HEK293 (cell line): Measurements from ENCODE around the gene C1RL.
"Not testable (repeated sequence)": the region's sequence is repeated elsewhere in the genome, so short reads cannot be mapped to it uniquely, and the experiment has no call there.

Source experiments
- CTCF ChIA-PET: fragments of 350-600 bp; formaldehyde crosslinking; extraction: SDS; loops from one replicate; lab custom pipeline; 2021; ENCODE audit warnings: antibody characterized with exemption; lab: Yijun Ruan, JAX
- POLR2A ChIA-PET: fragments of 300-600 bp; formaldehyde crosslinking; extraction: SDS; loops from one replicate; lab custom pipeline; 2020; ENCODE audit warnings: antibody characterized with exemption, inconsistent platforms; lab: Yijun Ruan, JAX
- H3K27ac ChIP-seq: fragments of 200-500 bp; sonication (Bioruptor generic); 2 replicates; pipeline ENCODE4 v1.5.1; 2014; ENCODE audit warnings: low read depth, low read length, control low read depth, inconsistent platforms; ENCODE audit errors: extremely low read depth
- H3K36me3 ChIP-seq, 2 experiments: fragments of 200-500 bp in 1 of 2; sonication (Bioruptor generic) in 1 of 2; 1 replicate in 1 of 2; 2 replicates in 1 of 2; pipeline ENCODE4 v1.5.1; 2014 to 2017; ENCODE audit warnings: inconsistent platforms in 2 of 2, low read length in 2 of 2; ENCODE audit not compliant: control insufficient read depth in 2 of 2, insufficient read depth in 1 of 2
- H3K4me1 ChIP-seq: fragments of 200-500 bp; sonication (Bioruptor generic); 2 replicates; pipeline ENCODE4 v1.5.1; 2014; ENCODE audit warnings: mild to moderate bottlenecking, low read length, inconsistent platforms; ENCODE audit not compliant: control insufficient read depth, insufficient read depth
- H3K4me3 ChIP-seq: 2 replicates; pipeline ENCODE4 v1.5.1; 2011; ENCODE audit warnings: low read depth, mild to moderate bottlenecking, control low read depth, low read length, moderate library complexity
- H3K9me3 ChIP-seq: fragments of 200-500 bp; sonication (Bioruptor generic); 2 replicates; pipeline ENCODE4 v1.5.1; 2014; ENCODE audit warnings: low read depth, low read length, inconsistent platforms; ENCODE audit not compliant: control insufficient read depth, insufficient read depth
- OVOL3 ChIP-seq: fragments of 450-650 bp; formaldehyde crosslinking; IDR thresholded peaks from 2 replicates; pipeline ENCODE4 v1.5.1; 2016; ENCODE audit warnings: missing biosample characterization, missing genetic modification characterization
- ZEB2 ChIP-seq: fragments of 450-650 bp; formaldehyde crosslinking; IDR thresholded peaks from 2 replicates; pipeline ENCODE4 v1.5.1; 2016; ENCODE audit warnings: missing biosample characterization, missing genetic modification characterization
- ZFHX2 ChIP-seq: fragments of 450-650 bp; formaldehyde crosslinking; conservative IDR thresholded peaks from 2 replicates; pipeline ENCODE4 v1.5.1; 2016; ENCODE audit warnings: missing biosample characterization, missing genetic modification characterization
- ZNF24 ChIP-seq: fragments of 450-650 bp; formaldehyde crosslinking; IDR thresholded peaks from 2 replicates; pipeline ENCODE4 v1.5.1; 2016; ENCODE audit warnings: missing biosample characterization, missing genetic modification characterization
- ZNF391 ChIP-seq: fragments of 450-650 bp; formaldehyde crosslinking; IDR thresholded peaks from 2 replicates; pipeline ENCODE4 v1.5.1; 2016; ENCODE audit warnings: low read depth, missing biosample characterization, missing genetic modification characterization, borderline replicate concordance
- ZNF433 ChIP-seq: fragments of 450-650 bp; formaldehyde crosslinking; IDR thresholded peaks from 2 replicates; pipeline ENCODE4 v1.5.1; 2016; ENCODE audit warnings: missing biosample characterization, missing genetic modification characterization, low read depth
- TF ChIP-seq, protein P1 (sequence below): fragments of 450-650 bp; formaldehyde crosslinking; IDR thresholded peaks from 2 replicates; pipeline ENCODE4 v1.5.1; 2017; ENCODE audit warnings: missing biosample characterization, missing genetic modification characterization
- TF ChIP-seq, protein P2 (sequence below): fragments of 450-650 bp; formaldehyde crosslinking; IDR thresholded peaks from 2 replicates; pipeline ENCODE4 v1.5.1; 2016; ENCODE audit warnings: missing biosample characterization, missing genetic modification characterization
- TF ChIP-seq, protein P3 (sequence below): fragments of 450-650 bp; formaldehyde crosslinking; IDR thresholded peaks from 2 replicates; pipeline ENCODE4 v1.5.1; 2016; ENCODE audit warnings: missing biosample characterization, missing genetic modification characterization, low read depth
- TF ChIP-seq, protein P4 (sequence below): fragments of 450-650 bp; formaldehyde crosslinking; IDR thresholded peaks from 2 replicates; pipeline ENCODE4 v1.5.1; 2017; ENCODE audit warnings: missing biosample characterization, missing genetic modification characterization

The C1RL gene

DNA sequence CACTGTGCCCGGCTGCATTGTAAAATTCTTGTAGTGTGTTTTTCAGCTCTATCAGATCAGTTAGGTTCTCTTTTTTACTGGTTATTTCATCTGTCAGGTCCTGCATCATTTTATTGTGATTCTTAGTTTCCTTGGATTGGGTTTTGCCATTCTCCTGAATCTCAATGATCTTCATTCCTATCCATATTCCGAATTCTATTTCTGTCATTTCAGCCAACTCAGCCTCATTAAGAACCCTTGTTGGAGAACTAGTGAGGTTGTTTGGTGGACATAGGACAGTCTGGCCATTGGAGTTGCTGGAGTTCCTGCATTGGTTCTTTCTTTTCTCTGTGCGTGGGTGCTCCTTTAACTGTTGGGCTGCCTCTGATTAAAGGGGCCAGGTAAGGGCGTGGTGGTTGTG, 54.1 kb downstream of the C1RL start:
- TF ChIP-seq ZNF391 (tag by site-specific recombination) (no peak), OVOL3 (tag by site-specific recombination) (no peak), ZNF433 (tag by site-specific recombination) (peak; percentile 95), ZEB2 (tag by site-specific recombination) (no peak)
- TF ChIP-seq, protein P1, sequence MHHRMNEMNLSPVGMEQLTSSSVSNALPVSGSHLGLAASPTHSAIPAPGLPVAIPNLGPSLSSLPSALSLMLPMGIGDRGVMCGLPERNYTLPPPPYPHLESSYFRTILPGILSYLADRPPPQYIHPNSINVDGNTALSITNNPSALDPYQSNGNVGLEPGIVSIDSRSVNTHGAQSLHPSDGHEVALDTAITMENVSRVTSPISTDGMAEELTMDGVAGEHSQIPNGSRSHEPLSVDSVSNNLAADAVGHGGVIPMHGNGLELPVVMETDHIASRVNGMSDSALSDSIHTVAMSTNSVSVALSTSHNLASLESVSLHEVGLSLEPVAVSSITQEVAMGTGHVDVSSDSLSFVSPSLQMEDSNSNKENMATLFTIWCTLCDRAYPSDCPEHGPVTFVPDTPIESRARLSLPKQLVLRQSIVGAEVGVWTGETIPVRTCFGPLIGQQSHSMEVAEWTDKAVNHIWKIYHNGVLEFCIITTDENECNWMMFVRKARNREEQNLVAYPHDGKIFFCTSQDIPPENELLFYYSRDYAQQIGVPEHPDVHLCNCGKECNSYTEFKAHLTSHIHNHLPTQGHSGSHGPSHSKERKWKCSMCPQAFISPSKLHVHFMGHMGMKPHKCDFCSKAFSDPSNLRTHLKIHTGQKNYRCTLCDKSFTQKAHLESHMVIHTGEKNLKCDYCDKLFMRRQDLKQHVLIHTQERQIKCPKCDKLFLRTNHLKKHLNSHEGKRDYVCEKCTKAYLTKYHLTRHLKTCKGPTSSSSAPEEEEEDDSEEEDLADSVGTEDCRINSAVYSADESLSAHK (tag by site-specific recombination): no peak
- Histone ChIP-seq H3K36me3 (no peaks in the 10 kb centered on the region), H3K27ac (no peak overlapping the region), H3K4me1 (no peaks in the 10 kb centered on the region), H3K4me3 (no peak overlapping the region), H3K9me3 (no peaks in the 10 kb centered on the region)
- CTCF ChIA-PET: no interaction called here
- POLR2A ChIA-PET: no interaction called here

DNA sequence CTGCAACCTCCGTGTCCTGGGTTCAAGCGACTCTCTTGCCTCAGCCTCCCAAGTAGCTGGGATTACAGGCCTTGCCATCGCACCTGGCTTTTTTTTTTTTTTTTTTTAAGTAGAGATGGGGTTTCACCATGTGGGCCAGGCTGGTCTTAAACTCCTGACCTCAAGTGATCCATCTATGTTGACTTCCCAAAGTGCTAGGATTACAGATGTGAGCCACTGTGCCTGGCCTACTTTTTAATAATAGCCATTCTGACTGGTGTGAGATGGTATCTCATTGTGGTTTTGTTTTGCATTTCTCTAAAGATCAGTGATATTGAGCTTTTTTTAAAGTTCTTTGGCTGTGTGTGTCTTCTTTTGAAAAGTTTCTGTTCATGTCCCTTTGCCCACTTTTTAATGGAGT, 59.0 kb downstream of the C1RL start:
- H3K9me3 ChIP-seq, H3K4me3 ChIP-seq, H3K36me3 ChIP-seq, POLR2A ChIA-PET, H3K4me1 ChIP-seq, H3K27ac ChIP-seq: not testable (repeated sequence)
- CTCF ChIA-PET: interaction anchor here (0.7 to 0.8 kb wide), 2 partner anchors 43 to 490 kb away, joined by 3 to 4 read pairs; no protein-coding TSS in a partner anchor

DNA sequence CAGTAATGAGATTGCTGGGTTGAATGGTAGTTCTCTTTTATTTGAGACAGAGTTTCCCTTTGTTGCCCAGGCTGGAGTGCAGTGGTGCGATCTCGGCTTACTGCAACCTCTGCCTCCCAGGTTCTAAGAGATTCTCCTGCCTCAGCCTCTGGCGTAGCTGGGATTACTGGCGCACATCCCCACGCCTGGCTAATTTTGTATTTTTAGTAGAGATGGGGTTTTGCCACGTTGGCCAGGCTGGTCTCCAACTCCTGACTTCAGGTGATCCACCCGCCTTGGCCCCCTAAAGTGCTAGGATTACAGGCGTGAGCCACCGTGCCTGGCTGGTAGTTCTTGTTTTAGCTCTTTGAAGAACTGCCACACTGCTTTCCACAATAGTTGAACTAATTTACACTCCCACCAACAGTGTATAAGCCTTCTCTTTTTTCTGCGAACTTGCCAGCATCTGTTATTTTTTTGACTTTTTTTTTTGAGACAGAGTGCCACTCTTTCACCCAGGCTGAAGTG, 59.5 kb downstream of the C1RL start:
- H3K36me3 ChIP-seq, H3K4me1 ChIP-seq, H3K4me3 ChIP-seq, POLR2A ChIA-PET, H3K9me3 ChIP-seq, H3K27ac ChIP-seq: not testable (repeated sequence)
- CTCF ChIA-PET: interaction anchor here (0.7 to 1.1 kb wide), 3 partner anchors 43 to 125 kb away, joined by 3 to 4 read pairs (median 4); no protein-coding TSS in a partner anchor

DNA sequence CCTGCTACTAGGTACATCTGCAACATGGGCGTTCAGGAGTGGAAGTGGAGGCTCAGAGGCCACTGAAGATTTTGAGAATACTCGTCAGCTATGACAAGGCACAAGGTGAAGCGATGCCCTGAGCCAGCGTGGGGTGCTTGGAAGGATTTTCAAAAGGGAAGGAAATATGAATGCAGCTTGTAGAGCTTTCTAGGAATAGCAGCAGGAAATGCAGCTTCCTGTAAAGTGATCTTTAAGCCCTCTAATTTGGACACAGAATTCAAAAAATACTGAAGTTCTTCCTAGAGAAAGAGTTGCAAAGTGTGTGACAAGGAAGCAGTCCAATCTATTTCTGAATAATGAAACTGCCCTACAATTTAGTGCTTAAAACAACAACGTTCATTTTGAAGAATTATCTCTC, 61.7 kb downstream of the C1RL start:
- CTCF ChIA-PET: no interaction called here
- H3K9me3 ChIP-seq: no peaks in the 10 kb centered on the region
- no peaks in the 10 kb centered on the region for H3K36me3 ChIP-seq
- TF ChIP-seq ZNF24 (tag by site-specific recombination) (no peak), ZFHX2 (tag by site-specific recombination) (no peak)
- TF ChIP-seq, protein P2, sequence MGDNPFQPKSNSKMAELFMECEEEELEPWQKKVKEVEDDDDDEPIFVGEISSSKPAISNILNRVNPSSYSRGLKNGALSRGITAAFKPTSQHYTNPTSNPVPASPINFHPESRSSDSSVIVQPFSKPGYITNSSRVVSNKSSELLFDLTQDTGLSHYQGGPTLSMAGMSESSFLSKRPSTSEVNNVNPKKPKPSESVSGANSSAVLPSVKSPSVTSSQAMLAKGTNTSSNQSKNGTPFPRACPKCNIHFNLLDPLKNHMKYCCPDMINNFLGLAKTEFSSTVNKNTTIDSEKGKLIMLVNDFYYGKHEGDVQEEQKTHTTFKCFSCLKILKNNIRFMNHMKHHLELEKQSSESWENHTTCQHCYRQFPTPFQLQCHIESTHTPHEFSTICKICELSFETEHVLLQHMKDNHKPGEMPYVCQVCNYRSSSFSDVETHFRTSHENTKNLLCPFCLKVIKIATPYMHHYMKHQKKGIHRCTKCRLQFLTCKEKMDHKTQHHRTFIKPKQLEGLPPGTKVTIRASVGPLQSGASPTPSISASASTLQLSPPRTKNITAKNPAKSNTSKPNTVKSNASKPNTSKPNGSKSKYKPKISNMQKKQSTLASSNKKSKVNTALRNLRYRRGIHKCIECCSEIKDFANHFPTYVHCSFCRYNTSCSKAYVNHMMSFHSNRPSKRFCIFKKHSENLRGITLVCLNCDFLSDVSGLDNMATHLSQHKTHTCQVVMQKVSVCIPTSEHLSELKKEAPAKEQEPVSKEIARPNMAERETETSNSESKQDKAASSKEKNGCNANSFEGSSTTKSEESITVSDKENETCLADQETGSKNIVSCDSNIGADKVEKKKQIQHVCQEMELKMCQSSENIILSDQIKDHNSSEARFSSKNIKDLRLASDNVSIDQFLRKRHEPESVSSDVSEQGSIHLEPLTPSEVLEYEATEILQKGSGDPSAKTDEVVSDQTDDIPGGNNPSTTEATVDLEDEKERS (tag by site-specific recombination): no peak
- TF ChIP-seq, protein P3, sequence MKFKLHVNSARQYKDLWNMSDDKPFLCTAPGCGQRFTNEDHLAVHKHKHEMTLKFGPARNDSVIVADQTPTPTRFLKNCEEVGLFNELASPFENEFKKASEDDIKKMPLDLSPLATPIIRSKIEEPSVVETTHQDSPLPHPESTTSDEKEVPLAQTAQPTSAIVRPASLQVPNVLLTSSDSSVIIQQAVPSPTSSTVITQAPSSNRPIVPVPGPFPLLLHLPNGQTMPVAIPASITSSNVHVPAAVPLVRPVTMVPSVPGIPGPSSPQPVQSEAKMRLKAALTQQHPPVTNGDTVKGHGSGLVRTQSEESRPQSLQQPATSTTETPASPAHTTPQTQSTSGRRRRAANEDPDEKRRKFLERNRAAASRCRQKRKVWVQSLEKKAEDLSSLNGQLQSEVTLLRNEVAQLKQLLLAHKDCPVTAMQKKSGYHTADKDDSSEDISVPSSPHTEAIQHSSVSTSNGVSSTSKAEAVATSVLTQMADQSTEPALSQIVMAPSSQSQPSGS: no peak
- TF ChIP-seq, protein P4, sequence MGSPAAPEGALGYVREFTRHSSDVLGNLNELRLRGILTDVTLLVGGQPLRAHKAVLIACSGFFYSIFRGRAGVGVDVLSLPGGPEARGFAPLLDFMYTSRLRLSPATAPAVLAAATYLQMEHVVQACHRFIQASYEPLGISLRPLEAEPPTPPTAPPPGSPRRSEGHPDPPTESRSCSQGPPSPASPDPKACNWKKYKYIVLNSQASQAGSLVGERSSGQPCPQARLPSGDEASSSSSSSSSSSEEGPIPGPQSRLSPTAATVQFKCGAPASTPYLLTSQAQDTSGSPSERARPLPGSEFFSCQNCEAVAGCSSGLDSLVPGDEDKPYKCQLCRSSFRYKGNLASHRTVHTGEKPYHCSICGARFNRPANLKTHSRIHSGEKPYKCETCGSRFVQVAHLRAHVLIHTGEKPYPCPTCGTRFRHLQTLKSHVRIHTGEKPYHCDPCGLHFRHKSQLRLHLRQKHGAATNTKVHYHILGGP (tag by site-specific recombination): peak; percentile 51; the same call in 1 of the 2 replicates
- H3K4me3 ChIP-seq: no peak overlapping the region
- POLR2A ChIA-PET: no interaction called here
- no peak overlapping the region for H3K27ac ChIP-seq
- H3K4me1 ChIP-seq: 0 out of 2 replicates have a peak, but pooled peaks cover 3% of the 10 kb centered on the region
